HCT116 (cell line): ENCODE data around the gene CPT1A. TPM values are rescaled to one million over a fixed set of nuclear protein-coding genes. Genes with fewer than 3 reads are reported as not detected.

Experiments used
- ATAC-seq: fragments of 200-7000 bp; cut with Tn5 transposase; 2 replicates; pipeline ENCODE4 v1.9.1; 2020; ENCODE audit warnings: mild to moderate bottlenecking, moderate library complexity
- BruUV-seq: library from RNA; stranded (reverse); fragments of 400-500 nt; replicated peaks from 2 replicates; lab custom pipeline; 2021; lab: Mats Ljungman, UMichigan
- CTCF ChIA-PET: fragments of 300-600 bp; sonication (Branson Sonifier 250); formaldehyde crosslinking; loops from one replicate; lab custom pipeline; 2021; ENCODE audit warnings: antibody characterized with exemption; lab: Charles Lee
- POLR2A ChIA-PET: fragments of 300-600, 350-600 bp; sonication (Branson Sonifier 250); formaldehyde crosslinking; loops from one replicate; lab custom pipeline; 2021; ENCODE audit warnings: antibody characterized with exemption; lab: Charles Lee
- RAD21 ChIA-PET, 2 experiments: fragments of 300-600 bp; sonication (Branson Sonifier 250); formaldehyde crosslinking; loops; one replicate each; lab custom pipeline; 2023; ENCODE audit warnings: low total read pairs in 2 of 2; ENCODE audit not compliant: uncharacterized antibody in 2 of 2, unreplicated experiment in 2 of 2, low non-redundant PET in 1 of 2; lab: Charles Lee
- DNase-seq: peaks from one replicate; pipeline ENCODE4 v3.0.0-alpha.2; 2010; ENCODE audit warnings: low read depth, low spot score
- H2AFZ ChIP-seq: fragments of 200-600 bp; shearing (Covaris generic), sonication (generic); 2 replicates; pipeline ENCODE4 v1.6.1; 2017; ENCODE audit warnings: low read depth, mixed run types, mixed read lengths, antibody characterized with exemption, low read length; ENCODE audit not compliant: poor library complexity, severe bottlenecking
- H3K27ac ChIP-seq: 2 replicates; pipeline ENCODE4 v1.5.1; 2012; ENCODE audit warnings: low read depth, low read length
- H3K27me3 ChIP-seq: fragments of 200-600 bp; sonication (generic); 2 replicates; pipeline ENCODE4 v1.6.1; 2016; ENCODE audit warnings: mixed run types, low read length, mixed read lengths; ENCODE audit not compliant: insufficient read depth
- H3K36me3 ChIP-seq, 2 experiments: fragments of 200-500 bp in 1 of 2; fragments of 200-600 bp in 1 of 2; sonication (Bioruptor generic) in 1 of 2; sonication (generic) in 1 of 2; 2 replicates each; pipeline versions ENCODE4 v1.5.1 to v1.6.1; 2014 to 2016; ENCODE audit warnings: low read length in 2 of 2, inconsistent platforms in 1 of 2, mixed read lengths in 1 of 2, mixed run types in 1 of 2; ENCODE audit not compliant: insufficient read depth in 2 of 2, control insufficient read depth in 1 of 2
- H3K4me1 ChIP-seq, 2 experiments: fragments of 200-600 bp in 1 of 2; sonication (generic) in 1 of 2; 2 replicates each; pipeline versions ENCODE4 v1.5.1 to v1.6.1; 2012 to 2017; ENCODE audit warnings: low read length in 2 of 2, inconsistent platforms in 1 of 2, mild to moderate bottlenecking in 1 of 2, mixed read lengths in 1 of 2, mixed run types in 1 of 2, moderate library complexity in 1 of 2; ENCODE audit not compliant: insufficient read depth in 2 of 2, control insufficient read depth in 1 of 2
- H3K4me2 ChIP-seq: fragments of 200-600 bp; sonication (generic); 2 replicates; pipeline ENCODE4 v1.6.1; 2017; ENCODE audit warnings: mixed run types, low read length, mixed read lengths
- H3K4me3 ChIP-seq, 2 experiments: fragments of 200-600 bp in 1 of 2; sonication (generic) in 1 of 2; replicated peaks in 1 of 2; 2 replicates each; pipeline ENCODE4 v1.5.1; 2011 to 2016; ENCODE audit warnings: low read length in 2 of 2, control low read depth in 1 of 2, low read depth in 1 of 2, mild to moderate bottlenecking in 1 of 2, mixed read lengths in 1 of 2, mixed run types in 1 of 2
- H3K79me2 ChIP-seq: fragments of 200-600 bp; sonication (generic); 2 replicates; pipeline ENCODE4 v1.6.1; 2017; ENCODE audit warnings: mild to moderate bottlenecking, mixed run types, low read length, moderate library complexity, mixed read lengths; ENCODE audit not compliant: insufficient read depth
- H3K9ac ChIP-seq: fragments of 200-600 bp; sonication (generic); 2 replicates; pipeline ENCODE4 v1.6.1; 2016; ENCODE audit warnings: low read length, mixed read lengths
- H3K9me2 ChIP-seq: fragments of 200-600 bp; sonication (generic), shearing (Covaris generic); 2 replicates; pipeline ENCODE4 v1.6.1; 2017; ENCODE audit warnings: mixed run types, mild to moderate bottlenecking, moderate library complexity; ENCODE audit not compliant: insufficient read depth
- H3K9me3 ChIP-seq, 2 experiments: fragments of 200-500 bp in 1 of 2; fragments of 200-600 bp in 1 of 2; sonication (Bioruptor generic) in 1 of 2; sonication (generic) in 1 of 2; 2 replicates each; pipeline ENCODE4 v1.6.1; 2014 to 2017; ENCODE audit warnings: low read length in 2 of 2, mixed read lengths in 2 of 2, inconsistent platforms in 1 of 2, low read depth in 1 of 2, mild to moderate bottlenecking in 1 of 2, mixed run types in 1 of 2, moderate library complexity in 1 of 2; ENCODE audit not compliant: control insufficient read depth in 1 of 2, insufficient read depth in 1 of 2
- H4K20me1 ChIP-seq: fragments of 200-600 bp; sonication (generic), shearing (Covaris generic); 2 replicates; pipeline ENCODE4 v1.6.1; 2017; ENCODE audit warnings: mixed run types, mild to moderate bottlenecking, moderate library complexity; ENCODE audit not compliant: insufficient read depth
- CBX3 ChIP-seq: IDR thresholded peaks from 2 replicates; pipeline ENCODE4 v1.6.1; 2012; ENCODE audit warnings: low read depth
- CTCF ChIP-seq, 3 experiments: fragments of 200-600 bp in 1 of 3; sonication (generic) in 1 of 3; IDR thresholded peaks in 2 of 3; conservative IDR thresholded peaks in 1 of 3; 2 replicates each; pipeline ENCODE4 v1.5.1; 2012 to 2017; ENCODE audit warnings: low read depth in 2 of 3, low read length in 2 of 3, antibody characterized with exemption in 1 of 3, borderline replicate concordance in 1 of 3, control low read depth in 1 of 3, mild to moderate bottlenecking in 1 of 3, mixed read lengths in 1 of 3, mixed run types in 1 of 3, moderate library complexity in 1 of 3; ENCODE audit not compliant: insufficient read depth in 1 of 3
- EGR1 ChIP-seq: IDR thresholded peaks from 2 replicates; pipeline ENCODE4 v1.6.1; 2012; ENCODE audit warnings: low read depth
- EZH2phosphoT487 ChIP-seq: fragments of 200-600 bp; IDR thresholded peaks from 2 replicates; pipeline ENCODE4 v1.6.1; 2018; ENCODE audit warnings: antibody characterized with exemption, borderline replicate concordance
- FOSL1 ChIP-seq: IDR thresholded peaks from 2 replicates; pipeline ENCODE4 v1.6.1; 2012; ENCODE audit warnings: low read depth
- POLR2A ChIP-seq: IDR thresholded peaks from 2 replicates; pipeline ENCODE4 v1.7.0; 2011; ENCODE audit warnings: borderline replicate concordance; ENCODE audit not compliant: insufficient read depth, insufficient read length; ENCODE audit errors: extremely low read depth
- POLR2AphosphoS5 ChIP-seq: IDR thresholded peaks from 2 replicates; pipeline ENCODE4 v1.6.1; 2011; ENCODE audit warnings: mild to moderate bottlenecking, low read depth, low read length, moderate library complexity
- RAD21 ChIP-seq: IDR thresholded peaks from 2 replicates; pipeline ENCODE4 v1.6.1; 2012; ENCODE audit warnings: low read depth, mild to moderate bottlenecking
- SP1 ChIP-seq: IDR thresholded peaks from 2 replicates; pipeline ENCODE4 v1.6.1; 2012; ENCODE audit warnings: low read depth
- TCF7L2 ChIP-seq: IDR thresholded peaks from 2 replicates; pipeline ENCODE4 v1.7.0; 2011; ENCODE audit warnings: borderline replicate concordance, inconsistent platforms; ENCODE audit not compliant: insufficient read depth, insufficient read length; ENCODE audit errors: extremely low read depth
- YY1 ChIP-seq: IDR thresholded peaks from 2 replicates; pipeline ENCODE4 v1.6.1; 2011; ENCODE audit warnings: low read length, low read depth, moderate library complexity, mild to moderate bottlenecking; ENCODE audit not compliant: insufficient replicate concordance; ENCODE audit errors: extremely low read depth
- ZBTB33 ChIP-seq: IDR thresholded peaks from 2 replicates; pipeline ENCODE4 v1.6.1; 2011; ENCODE audit warnings: mild to moderate bottlenecking, low read length, moderate library complexity; ENCODE audit not compliant: insufficient replicate concordance; ENCODE audit errors: extremely low read depth
- ZFX ChIP-seq: fragments of 450-650 bp; IDR thresholded peaks from 2 replicates; pipeline ENCODE4 v1.6.1; 2017
- intact Hi-C: fragments of 100-400 bp; cut with micrococcal nuclease; formaldehyde crosslinking; loops from 2 replicates; pipeline ENCODE4 v1.10.0; 2022
- total RNA-seq: library from RNA; stranded (reverse); gene quantifications from one replicate; pipeline ENCODE4 v1.2.1, GENCODE V29; 2021; ENCODE audit not compliant: unreplicated experiment
- TF ChIP-seq, protein P1 (sequence below): IDR thresholded peaks from 2 replicates; pipeline ENCODE4 v1.6.1; 2012
- TF ChIP-seq, protein P2 (sequence below): IDR thresholded peaks from 2 replicates; pipeline ENCODE4 v1.6.1; 2012

Gene CPT1A
- total RNA-seq, 1 experiment from 2014 or later, result 54.4 TPM

DNA sequence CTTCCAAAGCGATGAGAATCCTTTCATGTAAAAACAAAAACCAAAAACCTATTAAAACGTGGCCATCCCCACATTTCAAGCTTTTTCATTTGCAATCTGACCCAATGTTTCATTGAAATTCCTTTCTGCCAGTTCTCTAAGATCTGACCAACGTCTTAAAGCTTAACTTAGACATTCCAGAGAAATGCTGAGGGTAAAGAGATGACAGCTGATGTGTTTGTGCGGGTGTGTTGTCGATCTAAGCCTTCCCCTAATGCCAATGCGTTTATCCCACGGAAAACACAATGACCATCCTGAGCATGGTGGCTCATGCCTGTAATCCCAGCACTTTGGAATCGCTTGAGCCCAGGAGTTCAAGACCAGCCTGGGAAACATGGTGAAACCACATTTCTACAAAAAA is 84.0 kb downstream of the CPT1A start:
- H3K27me3 ChIP-seq, result no peaks in the 10 kb centered on the region
- H3K36me3 ChIP-seq, result peaks cover 18 to 19% of the 10 kb centered on the region in 2 experiments; a peak in 3 of 4 replicates
- H3K9ac ChIP-seq, result no peak overlapping the region
- BruUV-seq, result no TSS peak
- TF ChIP-seq TCF7L2 (no peak), CTCF (IDR thresholded peaks at IDR 0.05 in 2 of 3, conservative IDR thresholded peaks at IDR 0.05 in 1 of 3; ENCODE audit: borderline replicate concordance in 1 of 3, insufficient read depth in 1 of 3, low read depth in 2 of 3, low read length in 2 of 3) (no peak), POLR2A (no peak), YY1 (no peak), EZH2phosphoT487 (no peak), EGR1 (no peak), RAD21 (no peak), ZFX (no peak), POLR2AphosphoS5 (no peak), ZBTB33 (no peak), SP1 (no peak), CBX3 (no peak), FOSL1 (no peak)
- TF ChIP-seq, protein P1, sequence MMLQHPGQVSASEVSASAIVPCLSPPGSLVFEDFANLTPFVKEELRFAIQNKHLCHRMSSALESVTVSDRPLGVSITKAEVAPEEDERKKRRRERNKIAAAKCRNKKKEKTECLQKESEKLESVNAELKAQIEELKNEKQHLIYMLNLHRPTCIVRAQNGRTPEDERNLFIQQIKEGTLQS, result no peak
- TF ChIP-seq, protein P2, sequence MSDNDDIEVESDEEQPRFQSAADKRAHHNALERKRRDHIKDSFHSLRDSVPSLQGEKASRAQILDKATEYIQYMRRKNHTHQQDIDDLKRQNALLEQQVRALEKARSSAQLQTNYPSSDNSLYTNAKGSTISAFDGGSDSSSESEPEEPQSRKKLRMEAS, result no peak
- DNase-seq, result no peak
- H3K27ac ChIP-seq, result no peak overlapping the region
- ChIA-PET POLR2A (no interaction called here), RAD21 (no interaction called here), CTCF (no interaction called here)
- no peak overlapping the region for H2AFZ ChIP-seq
- no peaks in the 10 kb centered on the region for H3K4me1 ChIP-seq
- no peaks in the 10 kb centered on the region for H3K79me2 ChIP-seq
- H3K9me2 ChIP-seq, result no peaks in the 10 kb centered on the region
- no peaks in the 10 kb centered on the region for H3K9me3 ChIP-seq
- H4K20me1 ChIP-seq, result no peaks in the 10 kb centered on the region
- no peak for ATAC-seq
- no peak overlapping the region for H3K4me3 ChIP-seq
- intact Hi-C loops, result no loop called here
- no peak overlapping the region for H3K4me2 ChIP-seq
